ENCODE measurements around the gene EFCAB6. TPM values are rescaled to one million over a fixed set of nuclear protein-coding genes. Genes with fewer than 3 reads are reported as not detected.

Gene EFCAB6
- total RNA-seq: 1 to 10 TPM; 1.6 to 4.8 (median 2.9) TPM
- 1 to 10 TPM; 1.6 to 4.8 (median 1.8) TPM for polyA plus RNA-seq
- long read RNA-seq, donor 1: 0 reads
- long read RNA-seq, donor 2: 0 reads
- long read RNA-seq, donor 3, partial matches to known transcripts: 139 of 139 reads
- long read RNA-seq, donor 3, other reads (novel, unspliced or antisense): 0 of 139 reads
- long read RNA-seq, donor 4, partial matches to known transcripts: 0 of 1 reads
- long read RNA-seq, donor 4, other reads (novel, unspliced or antisense): 1 of 1 reads
- long read RNA-seq, donor 5, partial matches to known transcripts: 0 of 2 reads
- long read RNA-seq, donor 5, other reads (novel, unspliced or antisense): 2 of 2 reads
- long read RNA-seq, donor 6: 0 reads
- long read RNA-seq, donor 7: 0 reads
- long read RNA-seq, donor 8: 0 reads
- long read RNA-seq, donor 9: 0 reads
- long read RNA-seq, donor 10: 0 reads

- 0 to 5% (median 1%) methylated on average over 3 to 55 of the region's 55 CpGs for WGBS, 4 donors
Measured at GRCh38 chr22:43812149-43812842, at the start of gene EFCAB6. Gene EFCAB6, minus strand, starts transcription at chr22:43812305. Its CDS starts 29,987 bp downstream, at chr22:43782318.

GRCh38 chr22:43861529-43861928 lies 49.4 kb upstream of the EFCAB6 start:
- H3K27ac ChIP-seq: peak overlapping the region in 1 of 5 donors; percentile 59
- H3K27me3 ChIP-seq: peaks cover 13% of the 10 kb centered on the region
- H3K9me3 ChIP-seq (replicated peaks in 1 of 3): no peaks in the 10 kb centered on the region
- intact Hi-C loops (cut with DNase I): no loop called here
- H3K4me1 ChIP-seq (replicated peaks in 1 of 2): no peaks in the 10 kb centered on the region
- no peak for TF ChIP-seq POLR2A (IDR thresholded peaks at IDR 0.05)
- H3K4me3 ChIP-seq: no peak overlapping the region
- peak in 3 of 7 donors; percentile 5 to 60 (median 7) for DNase-seq
- H3K36me3 ChIP-seq (replicated peaks in 1 of 2): no peaks in the 10 kb centered on the region
- 43 to 58% (median 48%) methylated on average over 8 to 9 of the region's 9 CpGs for WGBS, 4 donors

More at GRCh38 chr22:43812149-43812842, at the start of gene EFCAB6:
- Histone ChIP-seq H3K27ac (peak within 1 kb of the TSS in 4 of 5 donors; percentile 60 to 84 (median 75)), H3K4me3 (peak within 1 kb of the TSS; percentile 19 to 83 (median 72)), H3K4me1 (replicated peaks in 1 of 2) (peaks cover 0 to 9% of the 10 kb centered on the region in 2 donors), H3K9me3 (replicated peaks in 1 of 3) (no peaks in the 10 kb centered on the region), H3K36me3 (replicated peaks in 1 of 2) (no peaks in the 10 kb centered on the region), H3K27me3 (no peaks in the 10 kb centered on the region)
- peak in 1 of 2 donors; percentile 53 for TF ChIP-seq POLR2A (IDR thresholded peaks at IDR 0.05)
- no peak for TF ChIP-seq CTCF (IDR thresholded peaks at IDR 0.05)
- intact Hi-C loops (cut with DNase I): no loop called here
- DNase-seq: peak; percentile 93 to 98 (median 95)

GRCh38 chr22:43860831-43861230 lies 48.7 kb upstream of the EFCAB6 start:
- H3K27ac ChIP-seq: peak overlapping the region in 1 of 5 donors; percentile 59
- no peak overlapping the region for H3K4me3 ChIP-seq
- no peaks in the 10 kb centered on the region for H3K36me3 ChIP-seq (replicated peaks in 1 of 2)
- intact Hi-C loops (cut with DNase I): no loop called here
- peak in 1 of 7 donors; percentile 1 for DNase-seq
- H3K4me1 ChIP-seq (replicated peaks in 1 of 2): no peaks in the 10 kb centered on the region
- WGBS, 4 donors: 74 to 93% (median 82%) methylated on average over 8 to 12 of the region's 12 CpGs
- no peak for TF ChIP-seq CTCF (IDR thresholded peaks at IDR 0.05)
- TF ChIP-seq POLR2A (IDR thresholded peaks at IDR 0.05): no peak
- H3K9me3 ChIP-seq (replicated peaks in 1 of 3): no peaks in the 10 kb centered on the region
- H3K27me3 ChIP-seq: peaks cover 13% of the 10 kb centered on the region

GRCh38 chr22:43860126-43860525 lies 48.0 kb upstream of the EFCAB6 start:
- no peak overlapping the region for H3K4me3 ChIP-seq
- DNase-seq: no peak
- H3K27ac ChIP-seq: no peak overlapping the region
- intact Hi-C loops (cut with DNase I): no loop called here
- peaks cover 13% of the 10 kb centered on the region for H3K27me3 ChIP-seq
- WGBS, 4 donors: 79 to 87% (median 82%) methylated on average over 10 to 11 of the region's 11 CpGs
- no peaks in the 10 kb centered on the region for H3K4me1 ChIP-seq (replicated peaks in 1 of 2)
- no peaks in the 10 kb centered on the region for H3K9me3 ChIP-seq (replicated peaks in 1 of 3)
- H3K36me3 ChIP-seq (replicated peaks in 1 of 2): no peaks in the 10 kb centered on the region
- TF ChIP-seq POLR2A (IDR thresholded peaks at IDR 0.05): no peak
- TF ChIP-seq CTCF (IDR thresholded peaks at IDR 0.05): no peak

Data from adrenal gland (tissue), 19 donors.